HG03066 (cell line): ENCODE data around the gene DSG2.
"Not testable (repeated sequence)": the region's sequence is repeated elsewhere in the genome, so short reads cannot be mapped to it uniquely, and the experiment has no call there.

Source experiments
- ATAC-seq: cut with Tn5 transposase; IDR thresholded peaks from one replicate; pipeline ENCODE4 v1.9.1; 2021; ENCODE audit warnings: low read depth; ENCODE audit not compliant: unreplicated experiment

DSG2 gene

DNA sequence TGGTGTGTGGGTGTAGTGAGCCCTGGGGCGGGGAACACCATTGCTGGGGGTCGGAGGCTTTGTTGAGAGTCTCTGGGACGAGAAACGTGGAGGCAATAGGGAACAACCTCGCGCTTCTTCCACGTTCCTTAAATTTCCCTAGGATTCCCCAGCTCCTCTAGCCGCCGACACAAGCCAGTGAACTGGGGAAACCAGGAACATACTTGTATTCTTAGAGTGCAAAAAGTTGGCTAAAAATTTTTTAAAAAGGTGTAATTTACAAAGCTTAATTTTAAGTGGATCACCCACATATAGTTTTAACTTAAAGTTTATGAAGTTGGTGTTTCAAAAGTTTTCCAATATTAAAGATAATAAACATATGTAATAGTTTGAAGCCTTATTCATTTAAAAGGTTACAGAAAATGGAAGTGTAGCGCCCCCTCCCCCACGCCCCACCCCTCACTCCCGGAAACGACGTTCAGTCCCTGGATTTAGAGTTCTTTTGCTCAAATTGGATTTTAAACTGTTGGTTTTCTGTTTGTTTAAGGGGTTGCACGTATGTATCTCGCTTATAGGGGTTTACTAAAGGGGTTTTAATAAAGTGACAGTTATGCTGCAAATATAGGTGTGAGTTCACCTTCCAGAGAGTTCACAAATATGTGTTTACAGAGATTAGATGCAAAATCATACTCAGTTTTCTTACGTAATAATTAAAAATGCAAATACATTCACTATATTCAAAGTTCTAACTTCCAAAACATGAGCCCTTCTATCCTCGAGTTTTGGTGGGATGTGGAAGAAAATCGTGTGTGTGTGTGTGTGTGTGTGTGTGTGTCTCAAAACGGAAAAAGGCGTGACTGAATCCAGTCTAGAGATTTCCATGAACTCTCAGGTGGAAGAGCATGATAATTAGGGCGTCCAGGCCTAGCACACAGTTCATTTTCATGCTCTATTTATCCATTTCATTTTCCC, 872 bp downstream of the DSG2 start:
- ATAC-seq = peak; percentile 20

DNA sequence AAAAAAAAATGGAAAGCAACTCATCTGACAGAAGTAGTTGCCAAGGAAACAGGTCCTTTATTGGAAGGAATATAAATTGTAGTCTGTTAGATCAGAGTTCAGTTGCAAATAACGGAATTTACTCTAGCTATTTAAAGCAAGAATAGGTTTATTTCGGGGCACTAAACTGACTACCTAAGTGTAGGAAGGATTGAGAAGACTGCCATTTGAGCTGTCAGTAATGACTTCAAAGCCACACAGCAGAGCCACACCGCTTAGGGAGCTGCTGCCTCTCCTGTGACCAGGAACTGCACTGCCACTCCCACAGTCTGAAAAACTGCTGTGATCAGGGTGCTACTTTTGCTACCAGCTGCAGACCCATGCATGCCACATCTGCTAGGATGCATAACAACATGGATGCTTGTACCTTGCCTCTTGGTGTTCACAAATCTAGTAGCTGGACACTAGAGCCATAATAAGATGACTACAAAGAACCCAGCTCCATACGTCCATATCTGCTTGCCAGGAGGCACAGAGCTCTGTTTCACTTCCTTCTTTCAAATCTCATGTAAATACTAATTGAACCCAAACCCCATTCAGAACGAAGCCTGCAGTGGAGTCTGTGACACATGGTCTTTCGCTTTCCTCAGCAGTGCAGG, 2.2 kb downstream of the DSG2 start:
- ATAC-seq = peak; percentile 76

DNA sequence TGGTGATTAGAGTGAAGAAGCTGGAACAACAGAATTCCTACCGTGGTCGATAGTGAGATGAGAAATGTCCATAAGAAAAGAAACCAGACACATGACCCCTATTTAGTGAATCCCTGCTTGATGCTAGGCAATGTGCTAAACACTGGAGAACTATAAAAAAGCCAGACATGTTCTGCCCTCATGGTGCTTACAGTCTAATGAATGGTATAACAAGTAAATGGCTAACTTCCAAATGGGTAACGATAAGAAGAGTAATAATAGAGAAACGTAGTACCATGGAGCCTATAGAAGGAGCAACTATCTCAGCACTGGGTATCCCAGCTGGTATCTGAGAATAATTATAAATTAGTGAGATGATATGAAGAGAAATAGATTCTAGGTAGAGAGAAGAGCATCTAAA, 5.0 kb downstream of the DSG2 start:
- ATAC-seq = no peak

GRCh38 chr18:31504455-31505147, 6.6 kb downstream of the DSG2 start:
- ATAC-seq = no peak

- ATAC-seq = no peak
These were observed 7.2 kb downstream of the DSG2 start for GRCh38 chr18:31505156-31505555.

GRCh38 chr18:31506024-31506742, 8.2 kb downstream of the DSG2 start:
- no peak for ATAC-seq

GRCh38 chr18:31507124-31507523, 9.1 kb downstream of the DSG2 start:
- not testable (repeated sequence) for ATAC-seq

DNA sequence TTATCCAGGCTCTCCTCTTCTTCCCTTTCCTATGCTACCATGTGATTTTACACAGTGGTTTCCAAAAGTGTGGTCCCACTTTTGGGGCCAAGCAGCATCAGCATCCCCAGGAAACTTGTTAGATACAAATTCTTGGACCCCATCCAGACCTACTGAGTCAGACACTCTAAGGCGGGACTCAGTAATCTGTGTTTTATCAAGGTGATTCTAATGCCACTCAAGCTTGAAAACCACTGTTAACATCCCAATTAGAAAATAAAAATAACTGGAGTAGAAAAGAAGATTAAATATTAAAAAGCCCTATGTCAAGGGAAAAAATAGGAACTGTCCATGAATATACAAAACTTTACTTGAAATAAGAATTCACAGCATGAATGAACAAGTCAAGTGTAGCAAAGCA, 10.8 kb downstream of the DSG2 start:
- no peak for ATAC-seq

GRCh38 chr18:31509571-31509970, 11.6 kb downstream of the DSG2 start:
- no peak for ATAC-seq

GRCh38 chr18:31510319-31510718, 12.3 kb downstream of the DSG2 start:
- ATAC-seq = no peak

DNA sequence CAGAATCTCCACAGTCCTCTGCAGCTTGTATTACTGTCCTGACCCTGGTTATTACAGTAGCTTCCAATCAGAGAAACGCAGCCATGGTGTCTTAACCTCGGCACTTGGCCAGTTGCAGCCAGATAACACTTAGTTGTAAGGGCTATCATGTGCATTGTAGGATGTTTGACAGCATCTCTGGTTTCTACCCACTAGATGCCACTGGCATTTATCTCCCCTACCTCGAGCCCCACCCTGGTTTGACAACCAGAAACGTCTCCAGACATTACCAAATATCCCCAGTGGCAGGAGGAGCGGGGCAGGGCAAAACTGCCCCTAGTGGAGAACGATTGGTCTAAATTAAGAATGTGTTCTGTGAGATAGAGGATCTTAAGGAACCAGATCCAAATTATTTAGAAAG, 13.1 kb downstream of the DSG2 start:
- ATAC-seq = no peak

GRCh38 chr18:31512203-31512764, 14.3 kb downstream of the DSG2 start:
- ATAC-seq = no peak

GRCh38 chr18:31513189-31513935, 15.4 kb downstream of the DSG2 start:
- no peak for ATAC-seq

GRCh38 chr18:31516437-31516836, 18.5 kb downstream of the DSG2 start:
- ATAC-seq = no peak

GRCh38 chr18:31526374-31526773, 28.4 kb downstream of the DSG2 start:
- no peak for ATAC-seq

DNA sequence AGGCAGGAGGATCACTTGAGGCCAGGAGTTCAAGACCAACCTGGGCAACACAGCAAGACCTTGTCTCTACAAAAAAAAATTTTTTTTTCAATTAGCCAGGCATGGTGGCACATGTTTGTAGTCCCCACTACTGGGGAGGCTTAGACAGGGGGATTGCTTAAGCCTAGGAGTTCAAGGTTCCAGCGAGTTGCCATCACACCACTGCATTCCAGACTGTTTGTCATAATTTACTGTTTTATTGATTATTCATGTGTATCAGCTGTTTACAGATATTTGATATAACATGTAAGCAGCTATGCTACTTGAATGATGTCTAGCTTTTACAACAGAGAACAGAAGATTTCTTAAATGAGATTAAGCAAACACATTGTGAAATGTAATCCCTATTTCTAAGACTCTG, 35.3 kb downstream of the DSG2 start:
- no peak for ATAC-seq

GRCh38 chr18:31538837-31539236, 40.9 kb downstream of the DSG2 start:
- ATAC-seq = no peak

DNA sequence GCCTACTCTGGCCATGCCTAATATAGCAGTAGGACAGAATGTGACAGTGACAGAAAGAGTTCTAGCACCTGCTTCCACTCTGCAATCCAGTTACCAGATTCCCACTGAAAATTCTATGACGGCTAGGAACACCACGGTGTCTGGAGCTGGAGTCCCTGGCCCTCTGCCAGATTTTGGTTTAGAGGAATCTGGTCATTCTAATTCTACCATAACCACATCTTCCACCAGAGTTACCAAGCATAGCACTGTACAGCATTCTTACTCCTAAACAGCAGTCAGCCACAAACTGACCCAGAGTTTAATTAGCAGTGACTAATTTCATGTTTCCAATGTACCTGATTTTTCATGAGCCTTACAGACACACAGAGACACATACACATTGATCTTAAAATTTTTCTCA, 48.5 kb downstream of the DSG2 start:
- no peak for ATAC-seq

GRCh38 chr18:31548853-31549252, 50.9 kb downstream of the DSG2 start:
- ATAC-seq = no peak

GRCh38 chr18:31549416-31549815, 51.4 kb downstream of the DSG2 start:
- no peak for ATAC-seq
